Measurements from ENCODE around the gene LRRC45. TPM values are rescaled to one million over a fixed set of nuclear protein-coding genes. Genes with fewer than 3 reads are reported as not detected.
"Not testable (repeated sequence)": the region's sequence is repeated elsewhere in the genome, so short reads cannot be mapped to it uniquely, and the experiment has no call there.

Gene LRRC45
- total and polyA plus RNA-seq, 2 donors (not counting 3 experiments of a cell fraction or from before 2014, with no cell fraction given): 7.6 to 22.9 TPM

GRCh38 chr17:82037889-82038195 lies 14.7 kb downstream of the LRRC45 start:
- no peaks in the 10 kb centered on the region for H3K9me3 ChIP-seq (replicated peaks; ENCODE audit: control insufficient read depth, insufficient read depth, low read length)
- intact Hi-C loops (cut with micrococcal nuclease): loop anchor here (1.0 to 10.0 kb wide), 4 partner anchors 15 to 377 kb away; partner anchors contain the start of genes HEXD, LRRC45 and OGFOD3
- H3K9me1 ChIP-seq (replicated peaks; ENCODE audit: control insufficient read depth, extremely low read depth, insufficient read depth, low read length): no peaks in the 10 kb centered on the region
- no peaks in the 10 kb centered on the region for H3K36me3 ChIP-seq (ENCODE audit: control insufficient read depth in 2 of 2, extremely low read depth in 1 of 2, insufficient read depth in 2 of 2, low read length in 2 of 2)
- FAIRE-seq (no peak), DNase-seq (ENCODE audit: low read depth, low spot score) (no peak)
- BruUV-seq (replicated peaks): no TSS peak
- peak overlapping the region in 1 of 3 experiments; percentile 69 for H3K4me3 ChIP-seq (replicated peaks in 1 of 3; ENCODE audit: insufficient read depth in 1 of 3, low read depth in 1 of 3, low read length in 3 of 3)
- H2AFZ ChIP-seq (ENCODE audit: low read depth, low read length): peak overlapping the region; percentile 9
- H3K9ac ChIP-seq (replicated peaks; ENCODE audit: extremely low read depth, insufficient read depth, low read length): no peak overlapping the region
- dilution Hi-C loops (cut with MboI; ENCODE audit: extremely low pct_ligation_motif_present, low sequenced_read_pairs): no loop called here
- H3K27me3 ChIP-seq (ENCODE audit: control insufficient read depth in 2 of 2, insufficient read depth in 2 of 2, low read length in 2 of 2): no peaks in the 10 kb centered on the region
- TF ChIP-seq JUN (IDR thresholded peaks at IDR 0.05; ENCODE audit: borderline replicate concordance, insufficient read depth, insufficient read length, low read depth): no peak
- TF ChIP-seq GATA2 (IDR thresholded peaks at IDR 0.05; ENCODE audit: insufficient read depth, insufficient read length, low read depth, low read length): no peak
- TF ChIP-seq MYC (IDR thresholded peaks at IDR 0.05; ENCODE audit: low read depth, low read length): no peak
- peak overlapping the region; percentile 33 for H3K4me2 ChIP-seq (ENCODE audit: insufficient read depth, low read length)
- POLR2A ChIA-PET: interaction anchor here (1.1 kb wide), 1 partner anchor 116 kb away, joined by 3 read pairs; no protein-coding TSS in a partner anchor
- no peak overlapping the region for H3K27ac ChIP-seq (ENCODE audit: insufficient read depth, low read depth, low read length)
- peaks cover 2% of the 10 kb centered on the region for H3K79me2 ChIP-seq (ENCODE audit: control insufficient read depth, insufficient read depth, low read length)
- CTCF ChIA-PET: interaction anchor here (0.6 to 1.5 kb wide), 21 partner anchors 9 to 313 kb away, joined by 3 to 19 read pairs (median 5); partner anchors contain the start of genes CENPX, FASN, GPS1 and LRRC45
- H4K20me1 ChIP-seq (replicated peaks; ENCODE audit: control insufficient read depth, extremely low read depth, insufficient read depth, low read length): no peaks in the 10 kb centered on the region
- peaks cover 6% of the 10 kb centered on the region for H3K4me1 ChIP-seq (ENCODE audit: control insufficient read depth, extremely low read depth, insufficient read depth, low read length)

GRCh38 chr17:82038796-82039409 lies 15.8 kb downstream of the LRRC45 start:
- H4K20me1 ChIP-seq (replicated peaks; ENCODE audit: control insufficient read depth, extremely low read depth, insufficient read depth, low read length); H3K27me3 ChIP-seq (ENCODE audit: control insufficient read depth in 2 of 2, insufficient read depth in 2 of 2, low read length in 2 of 2); H3K27ac ChIP-seq (ENCODE audit: insufficient read depth, low read depth, low read length); H2AFZ ChIP-seq (ENCODE audit: low read depth, low read length); dilution Hi-C loops (cut with MboI; ENCODE audit: extremely low pct_ligation_motif_present, low sequenced_read_pairs); H3K4me3 ChIP-seq (replicated peaks in 1 of 3; ENCODE audit: insufficient read depth in 1 of 3, low read depth in 1 of 3, low read length in 3 of 3); BruUV-seq (replicated peaks); H3K9me3 ChIP-seq (replicated peaks; ENCODE audit: control insufficient read depth, insufficient read depth, low read length); FAIRE-seq; H3K9me1 ChIP-seq (replicated peaks; ENCODE audit: control insufficient read depth, extremely low read depth, insufficient read depth, low read length); H3K9ac ChIP-seq (replicated peaks; ENCODE audit: extremely low read depth, insufficient read depth, low read length); H3K4me2 ChIP-seq (ENCODE audit: insufficient read depth, low read length); H3K79me2 ChIP-seq (ENCODE audit: control insufficient read depth, insufficient read depth, low read length); DNase-seq (ENCODE audit: low read depth, low spot score); H3K36me3 ChIP-seq (ENCODE audit: control insufficient read depth in 2 of 2, extremely low read depth in 1 of 2, insufficient read depth in 2 of 2, low read length in 2 of 2); POLR2A ChIA-PET; H3K4me1 ChIP-seq (ENCODE audit: control insufficient read depth, extremely low read depth, insufficient read depth, low read length): not testable (repeated sequence)
- CTCF ChIA-PET: interaction anchor here (1.5 kb wide), 1 partner anchor 12 kb away, joined by 18 read pairs; the partner anchor contains the start of genes GPS1 and RFNG
- intact Hi-C loops (cut with micrococcal nuclease): loop anchor here (10.0 kb wide), 2 partner anchors 196 to 376 kb away; partner anchors contain the start of genes HEXD and OGFOD3

All from endothelial cell of umbilical vein (primary cell).